GM12878 (cell line): Measurements from ENCODE around the gene EIF2B1. TPM values are rescaled to one million over a fixed set of nuclear protein-coding genes. Genes with fewer than 3 reads are reported as not detected.

ENCODE experiments used
- ATAC-seq: fragments of 200-7000 bp; cut with Tn5 transposase; 3 replicates; pipeline ENCODE4 v1.9.1; 2020; ENCODE audit warnings: mild to moderate bottlenecking, moderate library complexity
- BruUV-seq: library from RNA; stranded (reverse); fragments of 400-500 nt; replicated peaks from 2 replicates; lab custom pipeline; 2021; lab: Mats Ljungman, UMichigan
- CTCF ChIA-PET: fragments of 300-600 bp; sonication (Branson Sonifier 250); formaldehyde crosslinking; extraction: SDS; loops from one replicate; lab custom pipeline; 2021; ENCODE audit warnings: inconsistent platforms; lab: Yijun Ruan, JAX
- POLR2A ChIA-PET: fragments of 350-600 bp; formaldehyde crosslinking; extraction: SDS; loops from one replicate; lab custom pipeline; 2021; ENCODE audit warnings: inconsistent platforms; lab: Charles Lee
- RAD21 ChIA-PET: fragments of 300-600 bp; sonication (Branson Sonifier 250); formaldehyde crosslinking; loops from one replicate; lab custom pipeline; 2023; ENCODE audit warnings: antibody characterized with exemption; ENCODE audit not compliant: unreplicated experiment; lab: Charles Lee
- SMC1A ChIA-PET: fragments of 300-600 bp; sonication (Branson Sonifier 250); formaldehyde crosslinking; loops from one replicate; lab custom pipeline; 2023; ENCODE audit not compliant: unreplicated experiment, uncharacterized antibody; lab: Charles Lee
- DNase-seq: peaks from one replicate; pipeline ENCODE4 v3.0.0-alpha.2; 2011; ENCODE audit warnings: low read depth, low spot score
- FAIRE-seq: peaks from 3 replicates; lab custom pipeline; 2011; peaks lifted over from hg19 to GRCh38; lab: Jason Lieb, UNC
- H2AFZ ChIP-seq: 2 replicates; pipeline ENCODE4 v1.6.0; 2011; ENCODE audit warnings: low read depth, low read length, control low read depth; ENCODE audit not compliant: control insufficient read depth
- H3K27ac ChIP-seq: 2 replicates; pipeline ENCODE4 v1.5.1; 2011; ENCODE audit warnings: control low read depth; ENCODE audit not compliant: control insufficient read depth, insufficient read depth
- H3K27me3 ChIP-seq, 2 experiments: replicated peaks in 1 of 2; 2 replicates each; pipeline versions ENCODE4 v1.6.0 to v1.6.1; 2011; ENCODE audit warnings: low read length in 1 of 2; ENCODE audit not compliant: control insufficient read depth in 2 of 2, insufficient read depth in 2 of 2
- H3K36me3 ChIP-seq, 2 experiments: 2 replicates each; pipeline ENCODE4 v1.5.1; 2011; ENCODE audit warnings: low read length in 1 of 2; ENCODE audit not compliant: control insufficient read depth in 2 of 2, insufficient read depth in 2 of 2
- H3K4me1 ChIP-seq: 2 replicates; pipeline ENCODE4 v1.6.1; 2011; ENCODE audit warnings: mild to moderate bottlenecking, low read length, moderate library complexity, mixed read lengths; ENCODE audit not compliant: control insufficient read depth, insufficient read depth
- H3K4me2 ChIP-seq: 2 replicates; pipeline ENCODE4 v1.6.0; 2011; ENCODE audit warnings: control low read depth; ENCODE audit not compliant: control insufficient read depth, insufficient read depth
- H3K4me3 ChIP-seq: fragments of 200-600 bp; sonication (generic); 2 replicates; pipeline ENCODE4 v1.5.1; 2016
- H3K79me2 ChIP-seq: 2 replicates; pipeline ENCODE4 v1.6.0; 2011; ENCODE audit warnings: low read length; ENCODE audit not compliant: control insufficient read depth, insufficient read depth
- H3K9ac ChIP-seq: 2 replicates; pipeline ENCODE4 v1.8.0; 2011; ENCODE audit warnings: low read length, control low read depth, mixed read lengths; ENCODE audit not compliant: control insufficient read depth, insufficient read depth
- H3K9me3 ChIP-seq: replicated peaks from 3 replicates; pipeline ENCODE4 v1.5.1; 2011; ENCODE audit warnings: mild to moderate bottlenecking, low read length; ENCODE audit not compliant: control insufficient read depth, insufficient read depth
- H4K20me1 ChIP-seq: 2 replicates; pipeline ENCODE4 v1.6.0; 2011; ENCODE audit not compliant: control insufficient read depth, insufficient read depth
- BCL3 ChIP-seq: IDR thresholded peaks from 2 replicates; pipeline ENCODE4 v1.6.1; 2011; ENCODE audit warnings: borderline replicate concordance, low read depth, mild to moderate bottlenecking, moderate library complexity, low read length; ENCODE audit not compliant: insufficient read depth, poor library complexity, severe bottlenecking
- CHD4 ChIP-seq: fragments of 200-600 bp; sonication (generic); IDR thresholded peaks from 2 replicates; pipeline ENCODE4 v1.6.1; 2016; ENCODE audit warnings: mild to moderate bottlenecking
- FOXK2 ChIP-seq: fragments of 450-650 bp; IDR thresholded peaks from 2 replicates; pipeline ENCODE4 v1.6.1; 2017; ENCODE audit warnings: mild to moderate bottlenecking, moderate library complexity
- HCFC1 ChIP-seq: fragments of 150-350 bp; IDR thresholded peaks from 2 replicates; pipeline ENCODE4 v1.6.1; 2014; ENCODE audit warnings: low read length
- HDAC2 ChIP-seq: fragments of 200-600 bp; sonication (generic); IDR thresholded peaks from 2 replicates; pipeline ENCODE4 v1.6.1; 2017
- JUNB ChIP-seq: IDR thresholded peaks from 2 replicates; pipeline ENCODE4 v1.6.1; 2016; ENCODE audit warnings: antibody characterized with exemption, mild to moderate bottlenecking
- LARP7 ChIP-seq: fragments of 450-650 bp; IDR thresholded peaks from 2 replicates; pipeline ENCODE4 v1.6.1; 2017; ENCODE audit warnings: mild to moderate bottlenecking
- MAX ChIP-seq: IDR thresholded peaks from 2 replicates; pipeline ENCODE4 v1.6.1; 2012; ENCODE audit warnings: low read depth, low read length, improper control_type of control experiment
- NR2C1 ChIP-seq: fragments of 450-650 bp; IDR thresholded peaks from 2 replicates; pipeline ENCODE4 v1.6.1; 2017; ENCODE audit warnings: antibody characterized with exemption, mild to moderate bottlenecking, moderate library complexity
- POU2F2 ChIP-seq: IDR thresholded peaks from 3 replicates; pipeline ENCODE4 v1.6.1; 2011; ENCODE audit warnings: low read depth, mild to moderate bottlenecking, low read length, borderline replicate concordance
- RAD51 ChIP-seq: fragments of 450-650 bp; IDR thresholded peaks from 2 replicates; pipeline ENCODE4 v1.6.1; 2016; ENCODE audit warnings: moderate library complexity, mild to moderate bottlenecking, inconsistent platforms
- SPI1 ChIP-seq: IDR thresholded peaks from 2 replicates; pipeline ENCODE4 v1.6.1; 2011; ENCODE audit warnings: low read depth, mild to moderate bottlenecking, low read length, moderate library complexity, borderline replicate concordance; ENCODE audit not compliant: insufficient read depth
- WRNIP1 ChIP-seq: IDR thresholded peaks from 2 replicates; pipeline ENCODE4 v1.6.1; 2011; ENCODE audit warnings: low read depth, low read length, improper control_type of control experiment, borderline replicate concordance
- YY1 ChIP-seq: IDR thresholded peaks from 2 replicates; pipeline ENCODE4 v1.6.1; 2011; ENCODE audit warnings: low read depth, mild to moderate bottlenecking, low read length
- ZBTB4 ChIP-seq: fragments of 450-650 bp; formaldehyde crosslinking; IDR thresholded peaks from 2 replicates; pipeline ENCODE4 v1.4.0; 2022; ENCODE audit warnings: mild to moderate bottlenecking, moderate library complexity
- ZNF622 ChIP-seq: fragments of 450-650 bp; IDR thresholded peaks from 2 replicates; pipeline ENCODE4 v1.6.1; 2017; ENCODE audit warnings: mild to moderate bottlenecking, inconsistent platforms
- WGBS: methylation state at CpG from one replicate; pipeline ENCODE4 v1.1.6; 2016; ENCODE audit warnings: low lambda C conversion rate; ENCODE audit not compliant: insufficient replicate concordance, insufficient coverage; ENCODE audit errors: missing lambda C conversion rate; 5-methylcytosine and 5-hydroxymethylcytosine counted together
- in situ Hi-C: fragments of 300-500 bp; cut with MboI; formaldehyde crosslinking; loops from 9 replicates; pipeline ENCODE4 v1.14.3; 2018; ENCODE audit warnings: mixed read lengths
- intact Hi-C: fragments of 100-400 bp; cut with micrococcal nuclease; formaldehyde crosslinking; loops from one replicate; pipeline ENCODE4 v1.14.2; 2022; ENCODE audit not compliant: unreplicated experiment
- polyA plus RNA-seq, 11 experiments: library from polyadenylated mRNA; depleted of rRNA in 4 of 11; unstranded in 6 of 11; stranded (reverse) in 5 of 11; fragments of >200 nt; fragmentation: Nextera tagmentation in 4 of 11; fragmentation: Illumina TruSeq in 1 of 11; extraction: Ambion mirVana in 4 of 11; extraction: Trizol in 1 of 11; gene quantifications; 1 replicate in 1 of 11; 2 replicates in 10 of 11; pipeline versions ENCODE4 v1.2.1 to v1.2.3, GENCODE V29; 2011 to 2016; ENCODE audit warnings: inconsistent platforms in 2 of 11, missing spikeins in 2 of 11, low read depth in 1 of 11
- total RNA-seq, 4 experiments: library from RNA; depleted of rRNA in 3 of 4; stranded (reverse); fragments of >200 nt in 3 of 4; fragmentation: Illumina TruSeq in 1 of 4; extraction: Trizol in 1 of 4; gene quantifications; 2 replicates each; pipeline versions ENCODE4 v1.2.1 to v1.2.3, GENCODE V29; 2013 to 2021

The EIF2B1 gene
- total and polyA plus RNA-seq, 10 of the 15 experiments (the other 5 are each of a cell fraction or from before 2014, with no cell fraction given): 17.6 to 131 (median 49.1) TPM

- intact Hi-C loops: no loop called here
- peaks cover 4 to 19% of the 10 kb centered on the region in 2 experiments for H3K36me3 ChIP-seq
- peak within 1 kb of the TSS; percentile 80 for H3K4me3 ChIP-seq
- BruUV-seq: TSS peak; percentile 91
- H3K79me2 ChIP-seq: peaks cover 44% of the 10 kb centered on the region
- peaks cover 4% of the 10 kb centered on the region; the same call in 1 of the 2 replicates for H3K4me1 ChIP-seq
- no peaks in the 10 kb centered on the region for H4K20me1 ChIP-seq
- RAD21 ChIA-PET: interaction anchor here (1.0 to 1.6 kb wide), 6 partner anchors 14 to 237 kb away, joined by 3 to 8 read pairs (median 4); partner anchors contain the start of genes ATP6V0A2 and KMT5A
- WGBS: under 1% methylated on average over 80 of the region's 81 CpGs
- in situ Hi-C loops: no loop called here
- peak; percentile 95 for ATAC-seq
- peak; percentile 56 for FAIRE-seq
- H2AFZ ChIP-seq: peak within 1 kb of the TSS; percentile 76
- CTCF ChIA-PET: interaction anchor here (0.7 to 4.0 kb wide), 13 partner anchors 12 to 383 kb away, joined by 3 to 21 read pairs (median 4); partner anchors contain the start of genes ATP6V0A2, CCDC92 and DNAH10
- no peaks in the 10 kb centered on the region for H3K27me3 ChIP-seq
- SMC1A ChIA-PET: interaction anchor here (0.7 to 1.6 kb wide), 10 partner anchors 11 to 627 kb away, joined by 3 to 7 read pairs (median 3); partner anchors contain the start of genes EIF2B1, GTF2H3 and OGFOD2
- no peaks in the 10 kb centered on the region for H3K9me3 ChIP-seq
- POLR2A ChIA-PET: interaction anchor here (0.6 to 1.1 kb wide), 7 partner anchors 22 to 852 kb away, joined by 3 to 9 read pairs (median 3); no protein-coding TSS in a partner anchor
- peak; percentile 23 for DNase-seq
- H3K9ac ChIP-seq: peak within 1 kb of the TSS; percentile 94
- peak within 1 kb of the TSS; percentile 93 for H3K4me2 ChIP-seq
- peak within 1 kb of the TSS; percentile 92 for H3K27ac ChIP-seq
- TF ChIP-seq HCFC1 (peak; percentile 90), JUNB (no peak), MAX (peak; percentile 87), ZNF622 (no peak), SPI1 (no peak), WRNIP1 (no peak), FOXK2 (peak; percentile 52; the same call in 1 of the 2 replicates), ZBTB4 (CRISPR knock-in tag) (0 out of 2 replicates have a peak, but pooled peaks have one; percentile 8), LARP7 (peak; percentile 94; the same call in 1 of the 2 replicates), HDAC2 (0 out of 2 replicates have a peak, but pooled peaks have one; percentile 30), BCL3 (peak; percentile 67), RAD51 (peak; percentile 55; the same call in 1 of the 2 replicates), NR2C1 (peak; percentile 77), CHD4 (no peak), POU2F2 (peak; percentile 82), YY1 (peak; percentile 92)
Measured at GRCh38 chr12:123601602-123602489, 31.6 kb downstream of the EIF2B1 start, which contains the start of gene DDX55. DDX55 (plus strand) TSS chr12:123602099; CDS start chr12:123602149, 50 bp downstream.
